HG02759 (cell line): ENCODE results near the gene PRSS21.

Experiments
- ATAC-seq: cut with Tn5 transposase; IDR thresholded peaks from one replicate; pipeline ENCODE4 v1.9.1; 2021; ENCODE audit warnings: mild to moderate bottlenecking, moderate library complexity; ENCODE audit not compliant: unreplicated experiment

Gene PRSS21

DNA sequence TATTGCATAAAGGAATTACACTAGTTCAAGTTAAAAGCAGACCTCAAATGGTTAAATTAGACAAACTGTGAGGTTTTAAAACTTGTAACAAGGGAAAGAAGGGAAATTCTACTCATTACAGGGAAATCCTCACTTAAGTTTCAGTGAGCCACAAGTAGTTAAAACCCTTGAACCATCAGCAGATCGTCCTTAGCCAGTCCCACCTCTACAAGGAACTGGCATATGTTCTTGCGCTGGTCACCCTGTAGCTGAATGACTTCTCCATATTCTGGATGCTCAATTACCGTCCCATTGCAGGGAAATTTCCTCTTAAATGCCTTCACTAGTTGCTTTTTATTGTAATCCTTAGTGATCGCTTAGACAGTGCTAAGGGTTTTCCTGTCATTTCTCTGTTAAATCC lies 5.5 kb downstream of the PRSS21 start:
- ATAC-seq = no peak

DNA sequence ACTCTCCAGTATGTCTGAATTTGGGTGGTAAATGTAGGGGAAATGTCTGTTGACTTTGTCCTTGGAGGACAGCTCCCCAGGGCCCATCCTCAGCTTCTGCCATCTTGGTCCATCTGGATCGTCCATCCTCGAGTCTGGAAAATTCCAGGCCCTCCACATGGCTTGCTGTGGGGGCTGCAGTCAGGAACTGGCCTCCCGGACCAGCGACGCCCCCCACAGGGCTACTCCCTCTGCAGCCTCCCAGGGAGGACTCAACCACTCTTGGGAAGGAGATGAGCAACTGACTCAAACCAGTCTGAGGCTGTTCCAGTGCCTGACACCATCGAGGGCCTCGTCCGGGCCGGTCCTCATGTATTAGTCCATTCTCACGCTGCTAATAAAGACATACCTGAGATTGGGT lies 7.6 kb downstream of the PRSS21 start:
- no peak for ATAC-seq

DNA sequence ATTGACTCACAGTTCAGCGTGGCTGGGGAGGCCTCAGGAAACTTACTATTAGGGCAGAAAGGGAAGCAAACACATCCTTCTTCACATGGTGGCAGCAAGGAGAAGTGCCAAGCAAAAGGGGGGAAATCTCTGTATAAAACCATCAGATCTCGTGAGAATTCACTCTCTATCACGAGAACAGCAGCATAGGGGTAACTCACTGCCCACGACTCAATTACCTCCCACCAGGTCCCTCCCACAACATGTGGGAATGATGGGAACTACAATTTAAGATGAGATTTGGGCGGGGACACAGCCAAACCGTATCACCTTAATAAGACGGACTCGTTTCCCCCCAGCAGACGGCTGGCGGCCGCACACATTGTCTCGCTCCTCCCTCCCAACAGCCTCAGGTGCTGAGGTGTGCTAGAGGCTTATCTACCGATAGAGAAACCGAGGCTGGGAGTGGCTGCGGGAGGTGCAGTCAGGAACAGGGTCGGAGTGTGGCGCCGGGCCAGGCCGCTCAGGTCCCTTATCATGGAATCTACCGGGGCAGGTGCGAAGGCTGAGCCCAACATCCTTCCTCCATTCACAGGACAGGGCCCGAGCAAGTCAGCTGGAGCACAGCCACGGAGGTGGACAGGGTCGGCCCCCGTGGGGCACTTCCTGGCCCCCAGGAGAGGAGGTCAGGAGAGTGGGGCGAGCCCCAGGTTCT lies 8.2 kb downstream of the PRSS21 start:
- ATAC-seq = no peak

DNA sequence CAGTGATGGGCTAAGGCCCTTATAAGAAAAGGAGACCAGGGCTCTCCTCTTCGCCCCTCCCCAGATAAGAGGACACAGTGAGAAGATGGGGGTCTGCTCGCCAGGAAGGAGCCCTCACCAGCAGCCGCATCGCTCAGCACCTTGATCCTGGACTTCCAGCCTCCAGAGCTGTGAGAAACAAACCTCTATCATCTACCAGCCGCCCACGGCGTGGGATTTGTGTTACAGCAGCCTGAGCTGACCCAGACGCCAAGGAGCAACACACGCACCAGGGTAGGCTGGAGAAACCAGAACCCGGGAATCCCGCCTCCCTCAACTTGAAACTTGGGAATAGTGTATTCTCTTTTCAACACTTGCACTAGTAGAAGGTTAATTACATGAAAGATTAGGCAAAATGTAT lies 8.9 kb downstream of the PRSS21 start:
- ATAC-seq = no peak

DNA sequence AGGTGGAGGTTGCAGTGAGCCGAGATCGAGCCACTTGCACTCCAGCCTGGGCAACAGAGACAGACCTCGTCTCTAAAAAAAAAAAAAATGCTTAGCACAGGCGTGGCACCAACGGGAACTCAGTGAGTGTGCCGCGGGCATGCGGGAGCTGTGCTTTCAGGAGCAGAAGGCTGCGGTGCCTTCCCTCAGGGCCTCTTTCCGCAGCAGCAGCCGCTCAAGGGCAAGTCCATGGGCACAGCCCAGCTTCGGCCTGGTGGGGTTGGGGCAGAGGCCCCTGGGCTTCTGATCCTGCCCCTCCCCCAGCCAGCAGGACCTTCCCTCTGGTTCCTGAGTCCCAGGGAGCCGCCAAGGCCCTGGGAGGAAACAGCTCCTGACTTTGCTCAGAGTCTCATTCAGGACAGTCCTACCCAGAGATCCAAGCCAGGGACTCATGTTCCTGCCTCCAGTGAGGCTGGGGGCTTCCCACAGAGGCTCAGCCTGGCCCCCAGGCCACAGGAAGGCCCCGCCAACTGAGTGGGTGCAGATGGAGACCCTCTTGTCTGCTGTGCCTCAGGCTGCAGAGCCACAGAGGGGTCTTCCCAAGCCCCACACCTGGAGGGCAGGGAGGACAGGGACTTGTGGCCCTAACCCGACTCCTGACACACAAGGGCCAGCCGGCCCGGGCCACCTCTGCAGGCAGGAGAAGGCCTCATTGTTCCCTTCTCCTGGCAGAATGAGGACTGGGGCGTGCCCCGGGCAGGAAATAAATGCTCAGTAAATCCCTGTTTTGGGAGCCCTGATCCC lies 9.7 kb downstream of the PRSS21 start:
- no peak for ATAC-seq

DNA sequence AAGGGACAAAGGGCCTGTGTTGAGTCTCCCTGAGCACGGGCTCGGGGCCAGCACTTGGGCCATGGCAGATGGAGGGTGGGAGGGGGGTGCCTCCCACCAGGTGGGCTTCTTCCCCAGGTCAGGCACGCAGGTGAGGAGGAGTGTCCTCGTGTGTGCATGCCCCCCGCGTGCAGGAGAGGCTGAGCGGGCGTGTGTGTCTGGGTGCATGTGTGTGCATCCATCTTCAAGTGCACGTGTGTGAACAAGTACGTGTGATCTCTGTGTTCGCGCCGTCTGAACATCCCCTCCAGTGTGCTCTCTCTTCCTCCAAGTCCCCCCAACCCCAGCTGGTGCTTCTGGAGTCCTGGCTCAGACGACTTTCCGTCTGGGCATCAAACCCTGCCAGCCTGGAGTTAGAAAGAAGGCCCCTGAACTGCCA lies 10.3 kb downstream of the PRSS21 start:
- no peak for ATAC-seq

DNA sequence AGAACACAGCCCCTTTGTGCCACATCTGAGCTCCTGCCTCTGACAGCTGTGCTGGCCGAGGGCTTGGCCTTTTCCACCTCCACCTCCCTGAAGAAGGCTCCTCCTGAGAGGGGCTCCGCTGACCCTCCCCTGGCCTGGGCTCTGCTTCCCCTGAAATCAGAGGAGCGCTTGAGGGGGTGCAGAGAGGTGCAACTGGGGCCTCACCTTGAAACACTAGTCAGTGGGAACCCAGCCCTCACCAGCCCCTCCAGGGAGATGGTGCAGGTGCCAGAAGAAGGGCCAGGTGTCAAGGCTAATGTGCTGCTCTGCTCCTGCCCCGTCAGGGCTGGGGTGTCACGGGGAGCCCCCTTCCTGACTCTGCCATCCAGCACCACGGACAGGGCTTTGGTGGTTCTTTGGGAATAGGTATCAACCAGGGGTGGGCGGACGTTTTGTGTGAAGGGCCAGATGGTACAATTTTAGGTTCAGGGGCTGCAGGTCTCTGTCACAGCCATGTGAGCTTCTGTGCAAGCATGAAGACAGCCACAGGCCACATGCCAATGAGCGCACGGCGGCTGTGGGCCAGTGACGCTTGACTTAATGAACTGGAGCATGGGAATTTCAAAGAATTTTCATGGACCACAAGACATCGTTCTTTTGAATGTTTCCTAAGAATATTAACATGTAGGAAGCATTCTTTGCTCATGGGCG lies 10.9 kb downstream of the PRSS21 start:
- ATAC-seq = no peak

DNA sequence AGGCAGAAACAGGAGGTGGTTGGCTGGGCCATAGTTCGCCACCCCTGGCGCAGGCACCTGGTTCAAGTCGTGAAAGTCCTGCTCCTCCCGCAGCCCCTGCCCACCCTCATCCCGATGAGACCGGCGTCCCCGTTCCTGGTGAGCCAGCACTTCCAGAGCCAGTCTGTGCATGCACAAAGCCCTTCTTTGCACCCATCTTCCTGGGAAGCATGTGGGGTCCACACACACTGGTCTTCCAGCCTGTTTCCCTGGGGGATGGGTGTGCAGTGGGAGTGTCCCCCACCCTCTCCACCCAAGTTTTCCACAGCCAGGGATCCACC lies 11.4 kb downstream of the PRSS21 start:
- no peak for ATAC-seq

DNA sequence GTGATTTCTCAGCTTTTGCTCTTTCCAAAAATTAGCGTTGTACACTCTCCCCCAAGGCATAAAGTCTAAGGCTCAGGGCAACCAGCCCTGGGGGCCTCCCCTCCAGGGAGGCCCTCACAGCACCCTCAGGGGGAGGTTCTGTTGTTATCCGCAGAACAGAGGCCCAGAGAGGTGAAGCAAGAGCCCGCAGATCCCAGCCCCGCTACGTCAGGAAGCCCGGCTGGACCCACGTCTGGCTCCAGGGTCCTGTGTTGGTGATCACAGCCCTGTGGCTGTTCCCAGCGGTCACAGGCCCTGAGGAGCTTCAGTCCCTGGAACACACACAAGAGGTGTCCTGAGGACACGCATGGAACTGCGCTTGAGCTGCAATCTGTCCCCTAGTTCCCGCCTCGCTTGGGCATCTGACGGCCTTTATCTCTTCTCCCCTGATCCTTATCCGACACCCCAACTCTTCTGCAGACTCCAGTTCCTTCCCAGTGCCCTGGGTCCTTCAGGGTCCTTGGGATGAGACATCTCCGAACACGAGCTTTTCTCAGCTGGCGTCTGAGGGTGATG lies 11.9 kb downstream of the PRSS21 start:
- no peak for ATAC-seq

DNA sequence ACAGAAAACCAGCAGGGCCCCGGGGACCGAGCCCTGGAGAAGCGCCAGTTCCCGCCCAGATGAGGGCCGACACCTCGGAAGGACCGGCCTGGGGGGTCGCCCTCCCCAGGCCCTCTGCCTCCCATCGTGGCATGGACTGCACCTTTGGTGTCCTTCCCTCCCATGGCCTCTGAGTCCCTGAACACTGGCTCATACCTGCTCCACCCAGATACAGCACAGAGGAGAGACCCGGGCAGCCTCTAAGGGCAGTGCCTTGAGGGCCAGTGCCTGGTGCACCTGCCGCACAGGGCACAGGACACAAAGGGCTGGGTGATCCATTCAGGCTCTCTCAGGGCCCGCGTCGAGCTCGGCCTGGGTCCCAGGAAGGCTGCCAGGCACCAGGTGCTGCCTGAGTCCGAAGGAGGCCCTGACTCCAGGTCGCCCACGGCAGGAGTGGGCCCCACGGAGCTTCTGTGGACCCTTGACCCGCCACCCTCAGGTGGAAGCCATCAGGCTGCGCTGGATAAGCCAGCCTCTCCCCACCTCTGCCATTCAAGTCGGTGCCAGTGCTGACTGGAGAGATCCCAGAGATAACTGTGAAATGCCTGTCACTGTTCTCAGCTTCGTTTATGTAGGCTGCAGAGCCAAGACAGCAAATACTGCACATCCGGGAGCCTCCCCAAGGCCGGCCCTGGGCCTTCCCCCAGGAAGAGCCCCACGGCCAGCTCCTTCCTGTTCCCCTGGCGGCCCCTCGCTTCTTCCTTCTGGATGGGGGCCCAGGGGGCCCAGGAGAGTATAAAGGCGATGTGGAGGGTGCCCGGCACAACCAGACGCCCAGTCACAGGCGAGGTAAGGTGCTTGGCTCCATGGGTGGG lies 12.7 kb downstream of the PRSS21 start, which contains the start of gene ZG16B:
Gene ZG16B, plus strand, starts transcription at position 803 of the 854 bp plus-strand sequence. CDS start 139 bp downstream, outside the sequence.
- ATAC-seq = no peak

DNA sequence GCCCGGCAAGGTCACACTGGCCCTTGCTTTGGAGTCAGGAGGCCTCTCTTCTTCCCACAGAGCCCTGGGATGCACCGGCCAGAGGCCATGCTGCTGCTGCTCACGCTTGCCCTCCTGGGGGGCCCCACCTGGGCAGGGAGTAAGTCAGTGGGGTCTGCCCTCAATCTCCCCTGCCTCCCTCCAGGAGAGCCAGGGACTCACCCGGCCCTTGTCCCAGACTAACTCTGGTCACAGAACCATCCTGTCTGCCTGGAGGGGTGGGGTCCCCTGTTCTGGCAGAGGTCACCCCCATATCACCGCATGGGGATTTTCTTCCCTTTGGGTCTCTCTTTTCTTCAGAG lies 13.3 kb downstream of the PRSS21 start:
- ATAC-seq = no peak

DNA sequence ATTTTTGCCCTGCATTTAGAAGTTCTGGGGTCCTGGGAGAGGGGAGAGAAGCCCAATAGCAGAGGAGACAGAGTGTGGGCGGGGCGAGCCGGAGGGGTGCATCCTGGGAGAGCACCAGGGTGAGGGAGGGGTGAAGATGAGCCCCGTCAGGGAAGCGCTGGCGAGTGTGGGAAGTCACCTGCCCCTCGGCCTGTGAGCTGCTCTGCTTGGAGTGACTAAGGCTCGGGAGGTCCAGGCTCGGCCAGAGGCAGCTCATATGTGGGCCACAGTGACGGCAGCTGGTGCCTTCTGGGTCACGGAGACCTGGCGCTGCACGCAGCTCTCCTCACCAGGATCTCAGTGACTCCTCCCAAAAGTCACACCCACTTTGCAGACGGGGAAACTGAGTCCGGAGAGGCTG lies 14.2 kb downstream of the PRSS21 start:
- no peak for ATAC-seq

DNA sequence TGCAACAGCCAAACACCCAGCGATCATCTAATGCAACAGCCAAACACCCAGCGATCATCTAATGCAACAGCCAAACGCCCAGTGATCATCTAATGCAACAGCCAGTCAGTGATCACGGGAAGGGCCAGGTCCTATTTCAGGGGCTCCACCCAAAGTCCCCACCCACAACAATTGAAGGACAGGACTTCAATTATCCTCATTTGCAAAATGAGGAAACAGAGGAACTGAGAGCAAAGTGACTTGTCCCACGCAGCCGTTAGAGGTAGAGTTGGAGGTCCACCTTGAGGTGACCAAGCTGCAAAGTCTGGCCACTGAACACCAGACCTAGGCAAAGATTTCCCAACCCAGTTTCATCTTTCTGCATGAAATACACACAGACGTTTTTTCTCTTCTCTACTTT lies 16.7 kb downstream of the PRSS21 start:
- ATAC-seq = no peak

DNA sequence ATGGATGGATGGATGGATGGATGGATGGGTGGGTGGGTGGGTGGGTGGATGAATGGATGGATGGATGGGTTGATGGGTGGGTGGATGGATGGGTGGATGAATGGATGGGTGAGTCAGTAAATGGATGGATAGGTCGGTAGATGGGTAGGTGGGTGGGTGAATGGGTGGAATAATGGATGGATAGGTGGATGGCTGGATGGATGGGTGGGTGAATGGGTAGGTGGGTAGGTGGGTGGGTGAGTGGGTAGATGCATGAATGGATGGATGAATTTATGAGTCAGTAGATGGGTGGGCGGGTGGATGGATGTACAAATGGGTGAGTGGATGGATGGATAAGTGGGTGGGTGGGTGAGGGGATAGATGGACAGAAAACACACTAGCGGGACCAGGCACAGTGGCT lies 17.9 kb downstream of the PRSS21 start:
- ATAC-seq = no peak

DNA sequence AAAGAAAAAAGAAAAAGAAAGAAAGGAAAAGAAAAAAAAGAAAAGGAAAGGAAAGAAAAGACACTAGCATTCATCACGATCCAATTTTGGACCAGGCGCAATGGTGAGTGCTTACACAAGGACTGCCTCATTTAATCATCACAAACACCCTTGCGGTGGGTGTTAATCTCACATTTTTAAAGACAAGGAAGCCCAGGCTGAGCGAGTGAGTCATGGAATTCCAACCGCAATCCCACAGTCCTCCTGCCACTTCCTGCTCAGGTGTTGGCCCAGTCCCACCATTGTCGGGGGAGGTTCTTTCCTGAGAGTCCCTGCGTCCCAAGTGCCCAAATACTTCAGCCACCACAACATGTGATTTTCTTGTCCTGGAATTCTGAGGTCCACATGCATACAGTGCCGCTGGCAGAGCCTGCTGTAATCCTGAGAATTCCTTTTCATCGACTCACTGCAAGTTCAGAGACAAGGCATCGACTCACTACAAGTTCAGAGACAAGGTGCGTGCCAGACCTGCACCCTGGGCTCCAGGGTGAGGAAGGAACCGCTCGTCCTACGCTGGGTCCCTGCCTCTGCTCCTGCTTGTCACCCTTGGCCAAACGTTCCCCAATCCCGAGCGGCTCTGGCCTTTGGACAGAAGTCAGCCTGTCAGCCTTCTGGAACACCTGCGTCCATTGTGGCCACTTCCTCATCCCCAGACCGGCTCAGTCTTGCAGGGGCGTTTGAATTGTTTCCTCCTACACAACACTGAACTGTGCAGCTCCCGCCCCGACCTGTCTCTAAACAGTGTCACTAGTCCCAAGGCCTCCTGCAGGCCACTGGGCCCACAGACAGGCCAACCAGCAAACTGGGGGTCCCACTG lies 18.8 kb downstream of the PRSS21 start:
- no peak for ATAC-seq

DNA sequence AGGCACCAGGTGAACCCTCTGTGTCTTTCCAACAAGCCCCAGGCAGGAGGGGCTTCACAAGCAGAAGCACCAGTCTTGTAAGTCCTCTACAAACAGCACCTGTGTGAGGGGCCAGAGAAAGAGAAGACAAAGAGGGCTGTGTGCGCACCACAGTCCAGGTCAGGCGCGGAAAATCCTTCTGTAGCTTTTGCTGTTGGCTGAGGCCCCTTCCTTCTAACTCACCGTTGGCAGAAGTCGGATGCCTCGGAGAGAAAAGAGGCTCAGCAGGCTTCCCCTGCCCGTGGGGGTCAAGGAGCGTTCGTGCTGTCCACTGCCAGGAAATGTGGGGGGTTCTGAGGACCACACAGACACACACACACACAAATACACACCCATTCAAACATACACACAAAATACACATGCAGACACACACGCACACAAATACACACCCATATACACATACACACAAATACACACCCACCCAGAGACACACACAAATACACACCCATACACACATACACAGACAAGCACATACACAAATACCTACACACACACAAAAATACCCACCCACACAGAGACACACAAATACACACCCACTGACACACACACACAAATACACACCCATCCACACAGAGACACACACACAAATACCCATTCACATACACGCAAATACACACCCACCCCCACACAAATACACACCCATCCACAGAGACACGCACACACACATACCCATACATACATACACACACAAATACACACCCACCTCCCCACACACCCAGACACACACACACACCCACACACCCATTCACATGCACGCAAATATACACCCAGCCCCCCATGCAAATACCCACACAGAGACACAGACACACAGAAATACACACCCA lies 19.8 kb downstream of the PRSS21 start:
- no peak for ATAC-seq

DNA sequence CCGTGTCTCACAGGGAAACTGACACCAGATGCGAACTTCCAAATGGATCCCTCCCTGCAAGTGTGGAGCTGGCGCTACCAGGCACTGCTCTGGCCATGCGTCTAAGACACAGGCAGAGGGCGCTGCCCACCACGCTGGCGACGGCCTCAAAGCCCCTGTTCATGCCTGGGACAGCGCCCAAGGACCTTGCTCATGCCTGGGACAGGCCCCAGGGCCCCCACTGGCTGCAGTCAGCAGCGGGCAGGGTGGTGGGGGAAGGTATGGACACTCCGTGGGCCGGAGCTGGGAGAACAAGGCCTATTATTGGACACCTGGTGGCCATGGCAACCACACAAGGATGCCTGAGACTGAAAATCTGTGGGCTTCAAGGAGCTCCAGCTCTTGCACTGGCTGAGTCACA lies 21.9 kb downstream of the PRSS21 start:
- no peak for ATAC-seq

DNA sequence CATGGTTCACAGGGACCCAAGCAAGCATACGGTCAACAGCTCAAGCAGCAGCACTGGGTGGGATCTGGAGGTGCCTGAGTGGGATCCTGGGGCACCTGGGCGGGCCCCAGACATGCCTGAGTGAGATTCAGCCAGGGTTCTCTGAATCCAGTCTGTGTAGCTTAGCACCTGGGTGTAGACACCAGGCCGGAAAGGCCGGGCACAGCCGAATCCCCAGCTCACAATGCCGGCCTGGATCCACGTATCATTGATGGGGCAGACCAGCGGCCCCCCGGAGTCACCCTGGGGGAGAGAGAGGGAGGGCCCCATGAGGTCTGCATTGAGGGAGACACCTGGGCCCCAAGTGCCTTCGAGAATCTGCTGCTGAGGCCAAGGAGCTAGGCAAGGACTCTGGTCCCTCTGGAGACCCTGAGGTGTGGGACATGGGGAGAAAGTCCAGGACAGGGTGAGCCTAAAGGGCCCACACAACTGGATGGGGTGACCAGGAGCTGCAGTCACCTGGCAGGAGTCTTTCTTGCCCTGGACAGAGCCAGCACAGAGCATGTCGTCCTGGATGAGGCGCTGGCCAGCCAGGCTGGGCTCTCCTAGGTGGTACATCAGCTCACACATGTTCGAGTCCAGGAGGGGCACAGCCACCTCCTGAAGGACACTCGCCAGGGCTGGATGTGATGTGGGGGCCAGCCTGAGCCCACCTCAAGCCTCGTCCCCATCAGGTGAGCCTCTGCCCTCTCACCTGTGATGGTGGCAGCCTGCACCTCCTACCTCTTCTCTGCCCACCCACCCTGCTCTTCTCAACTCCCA lies 22.8 kb downstream of the PRSS21 start:
- ATAC-seq = no peak
